Stimulated activated CD4-positive, alpha-beta T cell treated with anti-CD3 and anti-CD28 coated beads, TNF-alpha, amount 100 ng/mL, for 24 hours (primary cell): ENCODE results near the gene TADA1.
A peak's percentile ranks its signal among the peaks of the same experiment; 100 is the strongest.
"Not testable (repeated sequence)": the region's sequence is repeated elsewhere in the genome, so short reads cannot be mapped to it uniquely, and the experiment has no call there.

Experiments used
- DNase-seq, 3 experiments: peaks; one replicate each; pipeline ENCODE4 v3.0.0-alpha.2; 2020; ENCODE audit warnings: low read depth in 3 of 3

The TADA1 gene

DNA sequence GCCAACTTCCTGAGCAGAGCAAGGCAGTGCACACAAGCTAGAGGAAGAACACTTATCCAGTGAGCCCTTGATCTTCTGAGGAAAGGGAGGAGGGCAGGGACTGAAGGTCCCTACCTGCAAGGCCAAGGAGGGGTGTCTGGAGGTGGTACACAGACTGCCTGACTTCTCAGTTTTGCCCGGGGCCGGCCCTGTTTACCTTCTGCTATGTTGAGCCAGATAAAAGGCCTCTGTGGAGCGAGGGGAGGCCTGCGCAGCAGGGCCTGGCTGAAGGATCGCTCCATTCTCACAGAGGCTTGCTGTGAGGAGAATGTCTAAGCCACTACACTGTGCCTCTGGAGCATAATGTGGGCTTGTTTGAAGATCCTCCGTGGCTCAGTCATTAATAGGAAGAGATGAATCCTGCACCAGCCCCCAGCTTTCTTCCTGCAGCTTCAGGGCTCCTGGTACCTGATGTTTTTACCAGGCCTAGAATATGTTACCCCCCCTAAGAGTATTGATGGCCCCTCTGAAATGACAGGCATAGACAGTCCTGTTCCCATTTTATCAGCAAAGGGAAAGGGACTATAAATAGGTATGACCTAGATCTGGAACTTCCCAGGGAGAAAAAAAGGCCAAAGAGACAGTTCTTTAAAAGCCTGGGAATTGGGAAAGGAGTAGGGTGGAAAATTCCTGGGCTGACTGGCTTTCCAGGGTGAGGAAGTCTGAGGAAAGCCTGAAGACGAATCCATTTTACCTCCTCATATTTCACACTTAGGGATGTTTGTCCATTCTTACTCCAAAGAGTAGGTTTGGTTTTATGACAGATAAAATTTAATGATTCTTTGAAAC lies 32.1 kb downstream of the TADA1 start:
- no peak for DNase-seq

GRCh38 chr1:166843322-166843721 lies 32.7 kb downstream of the TADA1 start:
- DNase-seq, result no peak

- DNase-seq, result no peak
Observed at GRCh38 chr1:166840309-166841274, 35.5 kb downstream of the TADA1 start.

GRCh38 chr1:166839600-166840308 lies 36.3 kb downstream of the TADA1 start:
- DNase-seq, result peak; percentile 28 to 56 (median 30)

DNA sequence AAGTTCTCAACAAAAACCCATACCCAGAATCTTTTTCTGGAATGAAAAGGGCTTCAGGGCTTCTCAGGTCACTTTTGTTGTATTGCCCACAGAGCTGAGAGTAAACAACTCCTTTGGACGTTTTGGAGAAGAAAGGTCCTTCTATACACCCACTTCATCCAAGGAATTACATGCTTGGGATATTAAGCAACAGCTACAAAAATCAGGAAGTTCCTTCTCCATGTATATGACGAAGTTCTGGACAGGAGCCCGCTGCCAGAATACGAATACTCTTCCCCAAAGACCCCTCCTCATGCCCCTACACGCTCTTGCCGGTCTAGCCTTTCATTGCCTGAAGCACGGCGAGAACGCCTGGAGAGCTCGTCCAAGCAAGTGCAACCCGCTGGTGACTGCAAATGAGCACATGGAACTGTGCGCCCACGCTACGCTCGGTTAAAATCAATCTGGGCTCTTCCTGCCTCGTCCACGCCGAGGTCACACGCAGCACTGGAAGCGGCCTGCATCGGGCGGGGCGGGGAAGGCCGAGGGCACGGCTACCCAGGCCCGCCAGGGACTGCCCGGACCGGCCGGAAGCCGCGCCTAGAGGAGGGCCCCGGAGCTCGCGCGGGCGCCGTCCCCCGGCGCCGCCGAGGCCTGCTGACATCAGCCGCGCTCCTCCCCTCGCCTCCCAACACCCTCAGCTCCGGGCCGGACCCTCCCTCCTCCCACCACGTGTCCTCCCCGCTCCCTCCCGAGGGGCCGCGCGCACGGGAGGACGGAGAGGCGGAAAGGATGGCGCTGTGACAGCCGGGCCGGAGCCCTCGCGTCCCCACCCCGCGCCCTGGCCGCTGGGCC lies 37.1 kb downstream of the TADA1 start, which contains the start of gene POGK:
Gene POGK, plus strand, starts transcription at position 710 of the 834 bp plus-strand sequence. CDS start 1,482 bp downstream, outside the sequence.
- peak; percentile 67 to 87 (median 76) for DNase-seq

DNA sequence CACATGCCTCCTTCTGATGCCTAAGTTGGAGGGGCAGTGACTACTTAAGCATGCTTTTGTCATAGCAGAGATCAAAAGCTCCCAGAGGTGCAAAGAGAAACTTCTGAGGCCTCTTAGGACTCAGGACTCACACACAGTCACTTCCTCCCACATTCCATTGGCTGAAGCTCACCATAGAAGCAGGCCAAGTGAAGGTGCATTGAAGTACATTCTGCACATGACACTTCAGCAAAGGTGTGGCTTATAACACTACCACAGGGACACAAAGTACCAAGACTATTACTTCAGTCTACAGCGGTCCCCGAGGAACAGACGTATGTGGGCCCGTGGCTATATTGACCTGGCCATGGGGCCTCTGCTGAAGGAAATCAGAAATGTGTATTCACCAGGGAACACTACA lies 39.3 kb downstream of the TADA1 start:
- DNase-seq, result no peak

- not testable (repeated sequence) for DNase-seq
Observed at GRCh38 chr1:166829762-166830161, 46.3 kb downstream of the TADA1 start.

GRCh38 chr1:166827426-166827825 lies 48.6 kb downstream of the TADA1 start:
- no peak for DNase-seq

DNA sequence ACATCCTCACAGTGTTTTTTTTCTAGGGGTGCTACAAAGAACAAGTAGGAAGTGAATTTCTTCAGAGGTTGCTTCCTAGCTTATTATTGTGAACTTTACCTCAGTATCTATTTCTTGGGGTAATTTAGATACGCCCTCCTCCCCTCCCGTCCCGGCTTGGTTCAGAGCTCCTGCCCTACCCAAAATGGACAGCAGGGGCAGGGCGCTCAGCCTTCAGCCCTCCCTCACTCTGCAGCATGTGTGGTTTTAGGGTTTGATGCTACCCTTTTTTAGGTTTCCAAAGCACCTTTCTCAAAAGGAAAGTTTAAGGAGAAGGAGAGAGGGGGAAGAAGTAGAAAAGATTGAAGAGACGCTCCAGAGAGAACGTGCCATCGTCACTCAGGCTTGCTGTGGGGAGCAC lies 53.7 kb downstream of the TADA1 start:
- DNase-seq, result no peak

- DNase-seq, result no peak
Observed at GRCh38 chr1:166819974-166820373, 56.1 kb downstream of the TADA1 start.

DNA sequence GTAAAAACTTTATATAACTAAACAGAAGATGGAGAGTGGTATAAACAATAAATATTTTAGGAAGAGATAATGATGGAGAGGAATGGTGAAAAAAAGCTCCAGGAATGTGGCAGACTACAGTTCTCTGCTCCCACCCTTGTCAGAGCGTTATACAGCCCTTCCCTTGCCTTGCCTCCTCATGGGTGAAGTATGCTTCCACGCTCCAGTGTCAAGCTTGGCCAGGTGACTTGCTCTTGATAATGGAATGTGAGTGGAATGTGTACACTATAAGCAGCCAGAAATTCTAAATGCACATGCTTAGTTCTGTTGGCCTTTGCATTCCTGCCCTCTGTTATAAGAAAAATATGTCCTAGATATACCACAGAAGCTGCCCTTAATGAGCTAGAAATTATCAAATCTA lies 61.5 kb downstream of the TADA1 start:
- DNase-seq, result no peak

GRCh38 chr1:166813508-166814223 lies 62.4 kb downstream of the TADA1 start:
- no peak for DNase-seq

DNA sequence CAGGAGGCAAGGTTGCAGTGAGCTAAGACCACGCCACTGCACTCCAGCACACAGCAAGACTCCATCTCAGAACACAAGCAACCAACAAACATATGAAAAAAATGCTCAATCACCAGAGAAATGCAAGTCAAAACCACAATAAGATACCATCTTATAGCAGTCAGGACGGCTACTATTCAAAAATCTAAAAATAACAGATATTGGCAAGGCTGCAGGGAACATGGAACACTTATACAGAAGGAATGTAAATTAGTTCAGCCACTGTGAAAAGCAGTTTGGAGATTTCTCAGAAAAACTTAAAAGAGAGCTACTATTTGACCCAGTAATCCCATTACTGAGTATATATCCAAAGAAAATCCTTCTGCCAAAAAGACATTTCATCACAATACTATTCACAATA lies 64.4 kb downstream of the TADA1 start:
- DNase-seq, result no peak

- DNase-seq, result no peak
Observed at GRCh38 chr1:166808952-166809351, 67.1 kb downstream of the TADA1 start.
